WTC11 (cell line): ENCODE results near the gene HHEX.

Experiments used
- ATF1 ChIP-seq: sonication (generic); formaldehyde crosslinking; IDR thresholded peaks from 2 replicates; pipeline ENCODE4 v1.8.1; 2023; ENCODE audit warnings: mild to moderate bottlenecking, moderate library complexity, missing genetic modification reagents
- CBFB ChIP-seq: sonication (generic); formaldehyde crosslinking; IDR thresholded peaks from 2 replicates; pipeline ENCODE4 v1.8.1; 2022; ENCODE audit warnings: mild to moderate bottlenecking, low read depth, missing genetic modification reagents
- CREM ChIP-seq: sonication (generic); formaldehyde crosslinking; IDR thresholded peaks from 2 replicates; pipeline ENCODE4 v1.8.1; 2022; ENCODE audit warnings: mild to moderate bottlenecking, missing genetic modification reagents, moderate library complexity
- JUN ChIP-seq: sonication (generic); formaldehyde crosslinking; IDR thresholded peaks from 2 replicates; pipeline ENCODE4 v1.8.0; 2023; ENCODE audit warnings: mild to moderate bottlenecking, missing genetic modification reagents
- KAT7 ChIP-seq: sonication (generic); formaldehyde crosslinking; IDR thresholded peaks from 2 replicates; pipeline ENCODE4 v1.8.1; 2023; ENCODE audit warnings: missing genetic modification reagents, mild to moderate bottlenecking, borderline replicate concordance
- SMAD3 ChIP-seq: sonication (generic); formaldehyde crosslinking; IDR thresholded peaks from 2 replicates; pipeline ENCODE4 v1.8.0; 2022; ENCODE audit warnings: missing genetic modification reagents, mild to moderate bottlenecking, borderline replicate concordance
- ZNF416 ChIP-seq: fragments of 250-450 bp; sonication (Bioruptor Pico); IDR thresholded peaks from 2 replicates; pipeline ENCODE4 v1.9.0; 2021; ENCODE audit warnings: mild to moderate bottlenecking, inconsistent platforms
- TF ChIP-seq, protein P1 (sequence below): fragments of 200-600 bp; IDR thresholded peaks from 2 replicates; pipeline ENCODE4 v1.8.0; 2022; ENCODE audit warnings: antibody characterized with exemption
- TF ChIP-seq, protein P2 (sequence below): sonication (generic); formaldehyde crosslinking; IDR thresholded peaks from 2 replicates; pipeline ENCODE4 v1.8.1; 2022; ENCODE audit warnings: low read depth, mild to moderate bottlenecking, moderate library complexity, missing genetic modification reagents, borderline replicate concordance
- TF ChIP-seq, protein P3 (sequence below): sonication (generic); formaldehyde crosslinking; IDR thresholded peaks from 2 replicates; pipeline ENCODE4 v1.8.1; 2023; ENCODE audit warnings: mild to moderate bottlenecking, missing genetic modification reagents, borderline replicate concordance
- TF ChIP-seq, protein P4 (sequence below): sonication (generic); formaldehyde crosslinking; conservative IDR thresholded peaks from 2 replicates; pipeline ENCODE4 v1.8.1; 2022; ENCODE audit warnings: mild to moderate bottlenecking, missing genetic modification reagents
- TF ChIP-seq, protein P5 (sequence below): sonication (generic); formaldehyde crosslinking; IDR thresholded peaks from 2 replicates; pipeline ENCODE4 v1.8.1; 2022; ENCODE audit warnings: low read depth, missing genetic modification reagents, borderline replicate concordance
- TF ChIP-seq, protein P6 (sequence below): sonication (generic); formaldehyde crosslinking; IDR thresholded peaks from 2 replicates; pipeline ENCODE4 v1.8.0; 2023; ENCODE audit warnings: missing genetic modification reagents, mild to moderate bottlenecking, borderline replicate concordance

DNA sequence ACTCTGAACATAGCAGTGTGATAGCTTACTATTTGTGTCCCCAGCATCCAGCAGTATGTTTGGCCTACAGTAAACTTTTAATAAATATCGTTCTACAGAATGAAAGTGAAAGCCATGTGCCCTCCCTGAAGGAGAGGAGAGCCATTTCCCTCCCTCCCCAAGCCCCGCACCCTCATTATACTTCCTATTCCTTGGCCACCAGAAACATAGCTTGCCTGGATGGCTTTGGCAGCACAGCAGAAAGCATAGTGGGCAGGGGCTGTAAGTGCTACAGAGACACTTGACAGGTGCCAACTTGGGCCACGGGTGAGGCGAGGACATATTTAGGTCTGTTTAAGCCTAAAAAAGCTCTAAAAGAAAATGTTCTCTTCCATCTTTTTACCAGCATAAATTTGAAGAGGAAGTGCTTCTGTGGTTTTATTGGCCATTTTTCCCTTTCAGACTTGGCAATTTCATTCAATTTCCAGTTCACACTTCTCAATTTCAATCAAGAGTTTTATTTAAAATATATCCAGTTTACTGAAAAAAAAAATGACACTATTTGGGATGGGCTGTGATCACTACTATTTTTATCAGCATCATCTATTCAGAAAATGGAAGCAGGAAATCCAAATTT, 12.7 kb downstream of the HHEX start:
- TF ChIP-seq, protein P1, sequence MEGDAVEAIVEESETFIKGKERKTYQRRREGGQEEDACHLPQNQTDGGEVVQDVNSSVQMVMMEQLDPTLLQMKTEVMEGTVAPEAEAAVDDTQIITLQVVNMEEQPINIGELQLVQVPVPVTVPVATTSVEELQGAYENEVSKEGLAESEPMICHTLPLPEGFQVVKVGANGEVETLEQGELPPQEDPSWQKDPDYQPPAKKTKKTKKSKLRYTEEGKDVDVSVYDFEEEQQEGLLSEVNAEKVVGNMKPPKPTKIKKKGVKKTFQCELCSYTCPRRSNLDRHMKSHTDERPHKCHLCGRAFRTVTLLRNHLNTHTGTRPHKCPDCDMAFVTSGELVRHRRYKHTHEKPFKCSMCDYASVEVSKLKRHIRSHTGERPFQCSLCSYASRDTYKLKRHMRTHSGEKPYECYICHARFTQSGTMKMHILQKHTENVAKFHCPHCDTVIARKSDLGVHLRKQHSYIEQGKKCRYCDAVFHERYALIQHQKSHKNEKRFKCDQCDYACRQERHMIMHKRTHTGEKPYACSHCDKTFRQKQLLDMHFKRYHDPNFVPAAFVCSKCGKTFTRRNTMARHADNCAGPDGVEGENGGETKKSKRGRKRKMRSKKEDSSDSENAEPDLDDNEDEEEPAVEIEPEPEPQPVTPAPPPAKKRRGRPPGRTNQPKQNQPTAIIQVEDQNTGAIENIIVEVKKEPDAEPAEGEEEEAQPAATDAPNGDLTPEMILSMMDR = no peak
- TF ChIP-seq ATF1 (CRISPR knock-in tag) = no peak
- TF ChIP-seq SMAD3 (CRISPR knock-in tag) = no peak
- no peak for TF ChIP-seq JUN (CRISPR knock-in tag)
- TF ChIP-seq ZNF416 (CRISPR knock-in tag) = no peak
- TF ChIP-seq, protein P2, sequence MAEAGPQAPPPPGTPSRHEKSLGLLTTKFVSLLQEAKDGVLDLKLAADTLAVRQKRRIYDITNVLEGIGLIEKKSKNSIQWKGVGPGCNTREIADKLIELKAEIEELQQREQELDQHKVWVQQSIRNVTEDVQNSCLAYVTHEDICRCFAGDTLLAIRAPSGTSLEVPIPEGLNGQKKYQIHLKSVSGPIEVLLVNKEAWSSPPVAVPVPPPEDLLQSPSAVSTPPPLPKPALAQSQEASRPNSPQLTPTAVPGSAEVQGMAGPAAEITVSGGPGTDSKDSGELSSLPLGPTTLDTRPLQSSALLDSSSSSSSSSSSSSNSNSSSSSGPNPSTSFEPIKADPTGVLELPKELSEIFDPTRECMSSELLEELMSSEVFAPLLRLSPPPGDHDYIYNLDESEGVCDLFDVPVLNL = no peak
- TF ChIP-seq, protein P3, sequence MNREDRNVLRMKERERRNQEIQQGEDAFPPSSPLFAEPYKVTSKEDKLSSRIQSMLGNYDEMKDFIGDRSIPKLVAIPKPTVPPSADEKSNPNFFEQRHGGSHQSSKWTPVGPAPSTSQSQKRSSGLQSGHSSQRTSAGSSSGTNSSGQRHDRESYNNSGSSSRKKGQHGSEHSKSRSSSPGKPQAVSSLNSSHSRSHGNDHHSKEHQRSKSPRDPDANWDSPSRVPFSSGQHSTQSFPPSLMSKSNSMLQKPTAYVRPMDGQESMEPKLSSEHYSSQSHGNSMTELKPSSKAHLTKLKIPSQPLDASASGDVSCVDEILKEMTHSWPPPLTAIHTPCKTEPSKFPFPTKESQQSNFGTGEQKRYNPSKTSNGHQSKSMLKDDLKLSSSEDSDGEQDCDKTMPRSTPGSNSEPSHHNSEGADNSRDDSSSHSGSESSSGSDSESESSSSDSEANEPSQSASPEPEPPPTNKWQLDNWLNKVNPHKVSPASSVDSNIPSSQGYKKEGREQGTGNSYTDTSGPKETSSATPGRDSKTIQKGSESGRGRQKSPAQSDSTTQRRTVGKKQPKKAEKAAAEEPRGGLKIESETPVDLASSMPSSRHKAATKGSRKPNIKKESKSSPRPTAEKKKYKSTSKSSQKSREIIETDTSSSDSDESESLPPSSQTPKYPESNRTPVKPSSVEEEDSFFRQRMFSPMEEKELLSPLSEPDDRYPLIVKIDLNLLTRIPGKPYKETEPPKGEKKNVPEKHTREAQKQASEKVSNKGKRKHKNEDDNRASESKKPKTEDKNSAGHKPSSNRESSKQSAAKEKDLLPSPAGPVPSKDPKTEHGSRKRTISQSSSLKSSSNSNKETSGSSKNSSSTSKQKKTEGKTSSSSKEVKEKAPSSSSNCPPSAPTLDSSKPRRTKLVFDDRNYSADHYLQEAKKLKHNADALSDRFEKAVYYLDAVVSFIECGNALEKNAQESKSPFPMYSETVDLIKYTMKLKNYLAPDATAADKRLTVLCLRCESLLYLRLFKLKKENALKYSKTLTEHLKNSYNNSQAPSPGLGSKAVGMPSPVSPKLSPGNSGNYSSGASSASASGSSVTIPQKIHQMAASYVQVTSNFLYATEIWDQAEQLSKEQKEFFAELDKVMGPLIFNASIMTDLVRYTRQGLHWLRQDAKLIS (CRISPR knock-in tag) = no peak
- no peak for TF ChIP-seq CBFB (CRISPR knock-in tag)
- TF ChIP-seq, protein P4, sequence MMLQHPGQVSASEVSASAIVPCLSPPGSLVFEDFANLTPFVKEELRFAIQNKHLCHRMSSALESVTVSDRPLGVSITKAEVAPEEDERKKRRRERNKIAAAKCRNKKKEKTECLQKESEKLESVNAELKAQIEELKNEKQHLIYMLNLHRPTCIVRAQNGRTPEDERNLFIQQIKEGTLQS = no peak
- no peak for TF ChIP-seq CREM
- no peak for TF ChIP-seq KAT7 (CRISPR knock-in tag)
- TF ChIP-seq, protein P5, sequence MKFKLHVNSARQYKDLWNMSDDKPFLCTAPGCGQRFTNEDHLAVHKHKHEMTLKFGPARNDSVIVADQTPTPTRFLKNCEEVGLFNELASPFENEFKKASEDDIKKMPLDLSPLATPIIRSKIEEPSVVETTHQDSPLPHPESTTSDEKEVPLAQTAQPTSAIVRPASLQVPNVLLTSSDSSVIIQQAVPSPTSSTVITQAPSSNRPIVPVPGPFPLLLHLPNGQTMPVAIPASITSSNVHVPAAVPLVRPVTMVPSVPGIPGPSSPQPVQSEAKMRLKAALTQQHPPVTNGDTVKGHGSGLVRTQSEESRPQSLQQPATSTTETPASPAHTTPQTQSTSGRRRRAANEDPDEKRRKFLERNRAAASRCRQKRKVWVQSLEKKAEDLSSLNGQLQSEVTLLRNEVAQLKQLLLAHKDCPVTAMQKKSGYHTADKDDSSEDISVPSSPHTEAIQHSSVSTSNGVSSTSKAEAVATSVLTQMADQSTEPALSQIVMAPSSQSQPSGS = no peak
- TF ChIP-seq, protein P6, sequence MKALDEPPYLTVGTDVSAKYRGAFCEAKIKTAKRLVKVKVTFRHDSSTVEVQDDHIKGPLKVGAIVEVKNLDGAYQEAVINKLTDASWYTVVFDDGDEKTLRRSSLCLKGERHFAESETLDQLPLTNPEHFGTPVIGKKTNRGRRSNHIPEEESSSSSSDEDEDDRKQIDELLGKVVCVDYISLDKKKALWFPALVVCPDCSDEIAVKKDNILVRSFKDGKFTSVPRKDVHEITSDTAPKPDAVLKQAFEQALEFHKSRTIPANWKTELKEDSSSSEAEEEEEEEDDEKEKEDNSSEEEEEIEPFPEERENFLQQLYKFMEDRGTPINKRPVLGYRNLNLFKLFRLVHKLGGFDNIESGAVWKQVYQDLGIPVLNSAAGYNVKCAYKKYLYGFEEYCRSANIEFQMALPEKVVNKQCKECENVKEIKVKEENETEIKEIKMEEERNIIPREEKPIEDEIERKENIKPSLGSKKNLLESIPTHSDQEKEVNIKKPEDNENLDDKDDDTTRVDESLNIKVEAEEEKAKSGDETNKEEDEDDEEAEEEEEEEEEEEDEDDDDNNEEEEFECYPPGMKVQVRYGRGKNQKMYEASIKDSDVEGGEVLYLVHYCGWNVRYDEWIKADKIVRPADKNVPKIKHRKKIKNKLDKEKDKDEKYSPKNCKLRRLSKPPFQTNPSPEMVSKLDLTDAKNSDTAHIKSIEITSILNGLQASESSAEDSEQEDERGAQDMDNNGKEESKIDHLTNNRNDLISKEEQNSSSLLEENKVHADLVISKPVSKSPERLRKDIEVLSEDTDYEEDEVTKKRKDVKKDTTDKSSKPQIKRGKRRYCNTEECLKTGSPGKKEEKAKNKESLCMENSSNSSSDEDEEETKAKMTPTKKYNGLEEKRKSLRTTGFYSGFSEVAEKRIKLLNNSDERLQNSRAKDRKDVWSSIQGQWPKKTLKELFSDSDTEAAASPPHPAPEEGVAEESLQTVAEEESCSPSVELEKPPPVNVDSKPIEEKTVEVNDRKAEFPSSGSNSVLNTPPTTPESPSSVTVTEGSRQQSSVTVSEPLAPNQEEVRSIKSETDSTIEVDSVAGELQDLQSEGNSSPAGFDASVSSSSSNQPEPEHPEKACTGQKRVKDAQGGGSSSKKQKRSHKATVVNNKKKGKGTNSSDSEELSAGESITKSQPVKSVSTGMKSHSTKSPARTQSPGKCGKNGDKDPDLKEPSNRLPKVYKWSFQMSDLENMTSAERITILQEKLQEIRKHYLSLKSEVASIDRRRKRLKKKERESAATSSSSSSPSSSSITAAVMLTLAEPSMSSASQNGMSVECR (CRISPR knock-in tag) = no peak
